GM21576 (cell line): ENCODE data around the gene RCAN2.

Experiments used
- ATAC-seq: cut with Tn5 transposase; IDR thresholded peaks from one replicate; pipeline ENCODE4 v1.9.1; 2021; ENCODE audit warnings: mild to moderate bottlenecking, moderate library complexity; ENCODE audit not compliant: unreplicated experiment

The RCAN2 gene

DNA sequence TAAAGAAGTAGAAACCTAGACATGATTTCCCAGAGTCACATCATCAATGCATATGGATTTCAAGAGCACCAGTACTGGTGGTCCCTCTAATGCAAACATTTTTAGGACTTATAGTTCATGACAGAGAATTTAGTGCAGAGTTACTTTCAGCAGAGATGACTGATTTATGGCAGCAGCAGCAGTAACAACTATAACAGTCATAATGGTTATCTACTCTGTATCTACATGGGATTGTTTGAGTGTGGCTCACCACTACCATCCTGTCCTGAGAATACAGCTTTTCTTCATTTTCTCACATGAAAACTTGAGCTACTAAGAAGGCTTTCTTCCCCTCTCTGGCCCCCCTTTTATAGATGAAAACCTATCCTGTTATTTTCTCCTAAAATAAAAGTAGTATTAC lies 192.0 kb downstream of the RCAN2 start:
- no peak for ATAC-seq

DNA sequence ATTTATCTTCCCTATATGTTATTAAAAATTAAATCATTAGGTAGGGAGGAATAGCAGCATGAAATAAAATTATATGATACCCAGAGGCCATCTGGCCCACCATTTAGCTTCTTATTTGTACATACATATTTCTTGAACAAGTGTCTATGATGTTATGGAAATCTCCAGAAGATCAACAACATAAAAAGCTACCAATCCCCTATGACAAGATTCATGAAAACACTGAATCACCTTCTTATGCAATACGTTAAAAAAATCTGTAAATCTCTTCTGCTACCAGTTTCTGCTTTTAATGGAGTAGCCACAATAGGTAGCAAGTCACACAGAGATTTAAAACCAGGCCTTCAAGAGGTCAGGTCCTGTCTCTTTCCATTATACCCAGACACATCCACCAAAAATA lies 194.7 kb downstream of the RCAN2 start:
- ATAC-seq, result no peak

DNA sequence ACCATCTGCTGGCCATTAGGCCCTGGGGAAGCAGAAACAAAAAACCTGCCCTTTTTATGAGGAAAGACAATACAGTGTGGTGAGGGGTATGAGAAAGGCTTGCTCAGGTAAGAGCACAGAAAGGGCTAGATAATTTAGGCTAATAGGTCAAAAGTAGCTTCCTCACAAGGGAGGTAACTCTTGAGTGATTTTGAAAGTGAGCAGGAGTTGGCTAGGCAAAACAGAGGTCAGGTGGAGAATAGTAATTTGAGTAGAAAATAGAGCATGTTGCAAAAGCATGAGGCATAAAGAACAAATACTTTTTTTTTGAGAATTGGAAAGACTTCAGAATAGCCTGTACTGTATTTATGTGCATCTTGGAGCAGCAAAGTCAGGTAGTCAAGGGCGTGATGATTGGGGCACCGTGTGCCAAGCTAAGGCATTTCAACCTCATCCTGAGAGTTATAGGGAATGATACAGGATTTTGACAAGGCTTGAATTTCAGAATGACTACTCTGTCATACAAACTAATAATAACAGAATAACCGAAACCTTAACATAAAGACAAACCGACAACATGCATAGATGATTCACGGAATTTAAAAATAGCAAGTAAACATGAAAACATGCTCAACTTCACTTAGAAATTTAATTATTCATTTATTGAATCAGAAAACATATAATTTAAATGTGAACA lies 197.5 kb downstream of the RCAN2 start:
- ATAC-seq, result peak; percentile 90

DNA sequence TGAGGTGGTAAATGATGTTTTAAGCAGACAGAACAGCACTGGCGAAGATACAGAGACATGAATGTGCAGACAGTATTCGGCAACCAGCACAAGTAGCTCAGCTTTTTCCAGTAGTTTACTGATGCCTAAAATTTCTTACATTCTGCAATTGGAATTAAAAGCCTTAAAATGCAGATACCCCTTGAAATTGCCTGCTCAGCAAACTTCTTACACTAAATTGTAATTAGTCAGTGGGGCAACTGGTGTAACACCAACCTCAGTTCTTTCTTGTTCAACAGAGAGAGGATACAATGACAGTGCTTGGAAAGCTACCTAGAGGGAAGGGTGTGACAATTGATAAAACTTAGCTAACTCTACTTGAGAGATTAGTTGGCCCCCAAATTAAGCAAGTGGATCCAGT lies 199.4 kb downstream of the RCAN2 start:
- ATAC-seq, result no peak

DNA sequence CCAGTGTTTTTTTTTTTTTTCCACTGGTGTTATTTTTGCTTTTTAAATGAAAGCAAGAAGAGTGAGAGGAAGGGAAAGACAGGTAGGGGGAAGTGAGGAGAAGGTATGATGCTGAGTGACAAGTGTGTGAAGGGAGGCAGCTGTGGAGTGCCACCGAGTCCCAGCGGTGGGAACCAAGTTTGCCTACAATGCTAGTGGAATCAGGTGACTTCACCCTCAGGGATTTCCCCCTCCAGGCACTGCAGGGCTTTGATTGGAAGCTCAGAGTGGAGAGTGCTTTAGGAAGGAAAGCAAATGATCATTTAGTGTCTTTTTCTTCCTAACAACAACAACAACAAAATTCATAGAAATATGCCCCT lies 200.0 kb downstream of the RCAN2 start:
- ATAC-seq, result no peak

DNA sequence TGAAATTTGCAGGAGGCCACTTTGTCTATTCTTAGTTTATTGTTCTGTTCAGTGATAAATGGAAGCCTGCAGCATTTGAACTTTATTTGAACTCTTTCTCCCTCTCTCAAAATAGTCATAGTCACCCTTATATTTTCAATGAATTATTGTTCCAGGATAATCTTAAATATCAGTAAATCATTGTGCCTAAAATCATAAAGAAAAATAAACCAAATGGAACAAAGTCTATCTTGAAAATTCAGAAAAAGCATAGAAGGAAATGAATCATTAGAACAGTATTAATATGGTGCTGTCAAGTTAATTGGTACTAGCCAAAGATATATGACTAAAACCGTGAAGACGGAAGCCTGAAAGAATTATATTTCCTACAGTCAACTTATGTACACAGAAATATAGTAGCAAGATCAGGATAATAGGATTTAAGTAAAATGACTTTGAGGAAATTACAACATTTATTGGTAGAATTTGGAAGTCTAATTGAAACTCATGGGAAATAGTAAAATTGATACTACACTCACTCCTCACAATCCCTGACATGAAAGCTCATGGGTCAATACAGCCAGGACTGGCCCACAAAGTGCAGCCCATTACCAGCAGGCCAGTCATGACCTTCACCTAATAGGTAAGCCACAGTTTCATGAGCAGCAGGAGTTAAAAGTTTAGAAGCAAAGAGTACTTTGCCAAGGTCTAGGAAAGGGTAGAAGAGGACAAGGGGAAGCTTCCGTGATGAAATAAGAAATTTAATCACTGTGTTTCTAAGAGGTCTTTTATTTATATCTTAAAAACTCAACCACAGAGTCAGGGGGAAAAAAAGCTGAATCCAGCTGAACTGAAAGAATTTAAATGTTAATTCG lies 200.6 kb downstream of the RCAN2 start:
- no peak for ATAC-seq

DNA sequence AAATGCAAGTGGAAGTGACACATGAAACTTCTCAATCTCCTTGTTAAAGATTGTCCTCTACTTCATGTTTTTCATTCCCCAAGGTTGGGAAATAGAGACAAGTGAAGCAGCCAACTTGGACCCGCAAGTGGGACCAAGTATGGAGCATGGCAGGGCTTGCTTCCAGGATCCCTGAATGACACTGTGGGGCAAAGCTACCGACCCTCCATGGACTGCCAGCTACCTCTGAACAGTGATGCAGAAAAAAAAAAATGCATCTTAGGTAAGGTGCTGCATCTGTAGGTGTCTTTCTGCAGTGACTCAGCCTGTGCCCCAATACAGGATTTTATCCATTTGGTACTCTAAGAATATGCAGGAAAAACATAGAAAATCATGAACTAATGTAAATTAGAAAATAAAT lies 201.4 kb downstream of the RCAN2 start:
- ATAC-seq, result no peak

DNA sequence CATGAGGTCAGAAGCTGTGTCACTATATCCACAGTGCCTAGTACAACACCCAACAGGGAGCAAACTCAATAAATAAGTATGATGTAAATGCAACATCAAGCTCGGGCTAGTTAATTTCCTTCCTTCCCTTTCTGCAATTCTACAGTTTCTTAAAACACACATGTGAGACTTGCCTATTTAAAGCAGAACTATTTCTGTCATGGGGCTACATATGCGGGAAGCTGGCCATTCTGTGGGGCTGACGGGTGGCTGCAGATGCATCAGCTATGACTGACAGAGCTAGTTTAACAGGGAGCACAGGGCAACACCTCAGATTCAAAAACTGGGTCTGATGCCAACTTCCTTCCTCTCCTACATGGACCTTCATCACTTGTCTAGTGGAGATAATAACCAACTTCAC lies 202.4 kb downstream of the RCAN2 start:
- ATAC-seq, result peak; percentile 43

DNA sequence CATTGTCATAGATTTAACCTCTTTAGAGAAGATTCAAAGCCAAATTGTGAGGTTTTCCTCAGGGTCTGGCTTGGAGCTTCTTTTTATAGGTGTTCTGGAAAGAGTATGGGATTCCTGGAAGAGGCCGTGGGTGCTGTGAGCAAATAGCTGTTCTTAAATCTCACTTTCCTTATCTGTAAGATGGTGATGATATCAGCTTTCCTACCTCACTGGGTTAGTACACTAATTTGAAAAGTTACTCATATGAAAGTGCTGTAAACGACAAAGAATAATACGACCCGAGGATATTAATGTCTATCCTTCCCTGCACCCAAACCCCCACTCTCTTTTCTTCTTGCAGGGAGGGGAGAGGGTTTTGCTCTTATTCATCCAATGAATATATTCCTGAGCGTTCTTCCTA lies 203.6 kb downstream of the RCAN2 start:
- no peak for ATAC-seq

DNA sequence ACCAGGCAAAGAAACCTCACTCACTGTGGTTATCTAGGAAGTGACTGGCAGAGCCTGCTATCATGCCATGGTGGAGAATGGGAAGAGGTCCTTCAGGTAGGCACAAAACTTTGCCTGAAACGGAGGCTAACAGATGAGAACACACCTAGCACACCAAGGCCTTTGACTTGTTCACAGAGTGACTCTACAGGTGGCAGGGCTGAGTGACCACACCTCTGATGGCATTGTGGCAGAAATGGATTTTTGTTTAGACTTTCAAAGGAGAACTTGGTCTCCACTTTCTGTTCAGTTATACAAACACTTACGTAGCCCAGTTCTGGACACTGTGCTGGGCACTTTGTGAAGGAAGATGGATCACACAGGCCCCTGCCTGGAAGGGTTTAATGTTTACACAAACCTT lies 204.2 kb downstream of the RCAN2 start:
- no peak for ATAC-seq

DNA sequence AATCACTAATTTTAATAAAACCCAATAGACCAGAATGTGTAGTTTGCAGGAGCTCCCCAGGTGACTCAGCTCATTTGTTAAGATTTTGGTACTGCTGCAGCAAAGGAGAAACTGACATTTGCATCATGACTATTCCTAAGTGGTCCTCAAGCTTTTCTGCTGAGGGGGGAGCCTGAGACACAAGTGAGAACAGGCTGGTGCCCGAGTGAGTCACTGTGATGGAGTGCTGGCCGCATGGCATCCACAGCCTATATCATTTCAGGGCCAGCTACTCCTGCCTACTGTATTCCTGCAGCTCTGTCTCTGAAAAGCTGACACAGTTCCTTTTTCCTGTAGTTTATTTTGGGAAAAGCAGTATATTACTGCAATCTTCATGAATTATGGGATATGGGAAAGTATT lies 206.8 kb downstream of the RCAN2 start:
- ATAC-seq, result no peak

DNA sequence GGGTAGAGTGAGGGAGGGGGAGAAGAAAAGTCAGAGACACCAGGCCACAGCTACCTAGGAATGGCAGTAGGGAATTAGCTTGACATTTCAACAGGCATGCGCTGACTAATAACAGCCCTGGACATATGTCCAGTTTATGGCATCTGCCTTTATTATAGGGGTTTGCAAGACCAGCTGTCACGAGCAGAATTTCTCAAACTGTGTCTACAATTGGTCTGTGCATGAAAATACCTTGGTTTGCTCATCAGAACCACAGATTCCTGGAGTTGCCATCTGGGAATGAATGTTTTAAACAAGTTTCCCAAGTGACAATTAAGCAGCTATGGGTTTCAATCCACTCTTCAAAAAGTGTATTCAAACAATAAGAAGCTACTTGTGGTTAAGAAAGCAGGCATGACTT lies 210.1 kb downstream of the RCAN2 start:
- ATAC-seq, result no peak

DNA sequence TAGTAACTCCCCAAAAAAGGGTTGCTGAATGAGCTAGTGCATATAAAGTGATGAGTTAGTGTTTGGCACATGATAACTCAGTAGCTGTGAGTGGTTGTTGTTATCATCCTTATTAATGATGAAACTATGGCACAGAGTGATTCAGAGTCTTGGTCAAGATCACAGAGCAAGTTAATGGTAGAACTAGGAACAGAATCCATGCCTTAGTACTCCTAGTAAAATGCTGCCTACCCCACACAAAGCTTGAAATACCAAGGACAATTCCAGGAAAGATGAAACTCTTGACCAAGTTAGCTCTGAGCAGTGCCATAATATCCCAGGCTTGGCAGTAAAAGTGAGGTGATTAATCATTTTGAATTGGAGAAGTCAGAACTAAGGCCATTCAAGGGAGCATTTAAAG lies 211.4 kb downstream of the RCAN2 start:
- ATAC-seq, result no peak

DNA sequence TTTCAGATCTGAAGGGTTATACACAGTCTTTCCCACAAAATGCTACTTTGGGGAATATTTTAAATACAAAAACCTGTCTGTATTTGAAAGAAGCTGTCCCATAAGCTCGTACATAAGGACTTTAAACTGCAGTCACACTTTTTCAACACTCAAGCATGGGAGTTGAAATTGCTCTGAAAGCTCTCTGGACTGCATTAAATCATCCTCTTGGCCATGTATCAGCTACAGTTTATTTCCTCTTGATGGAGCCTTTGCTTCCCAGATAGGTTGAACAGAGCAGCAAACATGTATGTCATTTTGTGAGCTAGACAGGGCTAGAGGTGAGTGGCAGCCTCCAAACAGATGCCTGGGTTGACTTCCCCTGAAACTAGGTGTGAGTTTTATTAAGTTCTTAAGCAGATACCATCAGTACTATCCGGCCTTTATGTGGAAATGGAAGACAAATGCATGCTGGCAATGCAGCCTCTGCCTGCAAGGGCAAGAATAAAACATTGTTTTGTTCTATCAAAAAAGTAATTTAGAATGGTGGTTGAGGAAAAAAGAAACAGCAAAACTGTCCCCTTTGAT lies 214.6 kb downstream of the RCAN2 start:
- ATAC-seq, result no peak

DNA sequence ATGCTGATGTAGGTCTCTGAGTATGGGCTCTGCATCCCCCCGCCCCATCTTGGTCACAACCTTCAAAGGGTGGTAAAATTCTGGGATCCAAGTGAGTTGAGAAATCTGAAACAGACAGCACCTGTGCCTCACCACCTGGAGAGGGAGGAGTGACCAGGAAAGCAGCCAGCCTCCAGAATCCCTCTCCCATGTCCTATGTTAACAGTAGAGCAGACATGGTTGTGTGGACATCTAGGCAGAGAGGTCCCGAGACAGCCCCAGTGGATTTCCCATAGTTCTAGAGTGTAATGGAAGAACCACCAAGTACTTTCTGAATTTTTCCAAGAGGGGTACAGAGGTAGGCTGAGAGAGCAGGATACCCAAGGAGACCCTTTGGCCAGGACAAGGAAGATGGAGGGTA lies 216.7 kb downstream of the RCAN2 start:
- no peak for ATAC-seq

DNA sequence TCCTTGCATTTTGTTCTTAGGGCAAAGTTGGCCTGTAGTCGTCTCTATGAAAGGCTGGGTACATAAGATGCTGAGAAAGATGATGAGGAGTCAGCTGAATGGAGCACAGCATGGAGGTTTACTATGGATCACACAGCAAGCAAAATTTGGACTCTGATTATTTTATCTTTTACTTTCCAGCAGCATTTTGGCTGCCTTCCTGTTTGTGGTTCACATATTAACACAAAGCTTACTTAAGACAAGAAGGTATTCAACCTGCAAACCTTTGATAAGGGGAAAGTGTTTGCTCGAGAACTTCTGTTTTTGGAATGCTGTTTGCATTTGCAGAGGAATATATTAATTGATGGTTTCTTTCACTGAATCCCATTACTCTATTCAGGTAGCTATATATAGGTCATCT lies 217.3 kb downstream of the RCAN2 start:
- ATAC-seq, result no peak

DNA sequence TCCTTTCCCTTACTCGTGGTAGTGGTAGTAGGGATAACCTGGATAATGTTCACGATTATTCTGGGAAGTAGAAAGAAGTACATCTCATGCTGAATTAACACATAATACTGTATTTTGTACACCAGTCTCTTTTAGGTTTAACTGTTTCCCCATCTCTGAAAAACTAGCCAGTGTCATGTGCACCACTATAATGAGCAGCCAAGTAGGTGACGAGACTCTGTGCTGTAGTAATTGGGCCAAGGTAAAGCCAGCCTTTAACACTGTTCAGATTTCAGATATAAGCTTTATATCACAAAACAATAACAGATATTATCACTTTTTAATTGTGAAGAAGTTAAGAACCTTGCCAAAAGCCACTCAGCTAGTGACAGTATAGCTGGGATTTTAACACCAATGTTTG lies 219.5 kb downstream of the RCAN2 start:
- ATAC-seq, result no peak

DNA sequence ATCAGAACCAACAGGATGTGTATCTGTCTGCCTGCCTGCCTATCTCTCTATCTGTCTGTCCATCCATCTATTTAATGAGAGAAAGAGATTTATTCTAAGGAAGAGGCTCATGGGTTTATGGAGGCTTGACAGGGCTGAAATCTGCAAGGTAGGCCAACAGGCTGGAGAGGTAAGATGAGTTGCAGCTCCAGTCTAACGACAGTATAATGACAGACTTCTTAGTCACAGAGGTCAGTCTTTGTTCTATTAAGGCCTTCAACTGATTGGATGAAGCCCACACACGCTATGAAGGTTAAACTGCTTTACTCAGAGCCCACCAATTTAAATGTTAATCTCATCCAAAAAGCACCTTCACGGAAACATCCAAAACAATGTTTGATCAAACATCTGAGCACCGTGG lies 220.1 kb downstream of the RCAN2 start:
- ATAC-seq, result no peak

DNA sequence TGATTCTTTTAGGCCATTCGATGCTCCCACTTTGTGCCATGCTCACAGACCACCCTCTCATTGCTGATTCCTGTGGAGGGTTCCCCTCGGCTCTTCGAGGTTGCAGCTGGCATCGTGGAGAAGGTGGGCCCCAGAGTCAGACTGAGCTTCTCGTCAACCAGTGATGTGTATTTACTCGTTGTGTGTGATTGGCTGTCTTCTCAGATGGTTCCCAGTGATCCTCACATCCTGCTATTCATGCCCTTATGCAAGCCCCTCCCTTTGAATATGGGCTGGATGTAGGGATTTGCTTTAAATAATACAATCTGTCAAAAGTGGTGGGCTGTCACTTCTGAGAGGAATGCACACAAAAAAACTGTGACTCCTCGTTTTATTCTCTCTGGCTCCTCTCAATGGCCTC lies 220.9 kb downstream of the RCAN2 start:
- ATAC-seq, result no peak

DNA sequence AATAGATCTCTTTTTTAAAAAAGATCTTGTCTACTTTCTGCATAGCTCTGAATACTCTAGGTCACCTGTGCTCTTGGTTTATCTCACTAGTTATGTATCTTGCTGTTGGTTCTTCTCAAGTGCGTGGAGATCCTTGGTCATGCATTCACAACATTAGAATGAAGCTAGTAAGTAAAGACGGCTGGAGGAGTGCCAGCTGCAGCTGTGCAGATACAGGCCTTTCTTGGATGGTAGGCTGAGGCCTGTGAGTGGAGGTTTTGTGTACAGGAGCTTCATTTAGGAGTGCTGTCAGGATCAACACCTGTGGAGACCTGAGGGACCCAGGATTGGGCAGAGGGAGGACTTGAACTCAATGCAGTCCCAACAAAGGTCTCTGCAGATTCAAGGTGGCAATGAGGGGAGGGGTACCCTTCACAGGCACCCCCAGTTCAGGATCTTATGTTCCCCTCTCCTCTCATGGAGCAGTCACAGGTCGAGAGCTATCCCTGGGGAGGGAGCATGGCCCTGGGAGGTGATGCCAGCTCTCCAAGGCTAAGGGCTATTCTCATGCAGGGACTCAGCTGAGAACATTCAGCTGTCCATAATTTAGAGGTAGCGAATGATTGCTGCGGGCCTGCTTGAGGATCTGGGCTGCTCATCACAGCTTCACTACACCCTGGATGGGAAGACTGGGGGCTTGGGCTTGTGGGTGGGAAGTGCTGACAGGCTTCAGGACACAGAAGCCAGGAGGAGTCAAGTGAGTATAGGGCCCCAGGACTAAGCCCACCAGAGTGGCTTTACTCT lies 221.6 kb downstream of the RCAN2 start:
- ATAC-seq, result no peak

DNA sequence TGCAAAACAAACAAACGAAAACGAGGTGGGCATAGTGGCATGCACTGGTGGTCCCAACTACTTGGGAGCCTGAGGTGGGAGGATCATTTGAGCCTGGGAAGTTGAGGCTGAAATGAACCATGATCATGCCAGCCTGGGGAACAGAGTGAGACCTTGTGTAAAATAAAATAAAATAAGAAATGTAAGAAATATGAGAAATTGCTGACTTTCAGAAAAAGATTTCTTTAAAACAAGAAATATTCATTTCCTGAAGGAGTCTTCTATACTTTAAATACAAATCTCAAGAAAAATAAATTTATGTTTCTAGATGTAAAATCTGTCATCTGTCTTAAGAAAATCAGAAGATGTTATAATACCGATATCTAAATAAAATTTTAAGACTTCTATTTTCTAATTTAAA lies 223.7 kb downstream of the RCAN2 start:
- ATAC-seq, result no peak

DNA sequence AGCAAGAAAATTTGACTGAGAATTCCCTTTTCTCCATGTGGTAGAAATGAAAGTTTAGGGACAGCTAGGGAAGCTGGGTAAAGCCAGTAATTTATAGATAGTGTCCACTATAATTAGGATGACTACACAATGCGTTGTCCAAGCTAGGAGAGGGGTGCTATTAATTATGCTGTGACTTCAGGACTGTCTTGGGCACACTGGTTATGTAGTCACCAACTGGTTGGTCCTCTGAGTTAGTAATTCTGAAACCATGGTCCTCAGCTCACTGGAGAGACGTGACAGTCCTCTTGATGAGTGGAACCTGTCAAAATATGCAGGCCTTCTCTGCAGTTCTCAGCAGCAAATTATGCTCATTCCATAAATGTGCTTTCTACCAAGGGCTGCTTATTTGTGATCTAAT lies 225.9 kb downstream of the RCAN2 start:
- ATAC-seq, result no peak
